Measurements from ENCODE around the gene RIBC2. TPM values are rescaled to one million over a fixed set of nuclear protein-coding genes. Genes with fewer than 3 reads are reported as not detected.

Gene RIBC2
- total and polyA plus RNA-seq, 9 of the 15 experiments (the other 6 are each of a cell fraction or from before 2014, with no cell fraction given), result not detected

DNA sequence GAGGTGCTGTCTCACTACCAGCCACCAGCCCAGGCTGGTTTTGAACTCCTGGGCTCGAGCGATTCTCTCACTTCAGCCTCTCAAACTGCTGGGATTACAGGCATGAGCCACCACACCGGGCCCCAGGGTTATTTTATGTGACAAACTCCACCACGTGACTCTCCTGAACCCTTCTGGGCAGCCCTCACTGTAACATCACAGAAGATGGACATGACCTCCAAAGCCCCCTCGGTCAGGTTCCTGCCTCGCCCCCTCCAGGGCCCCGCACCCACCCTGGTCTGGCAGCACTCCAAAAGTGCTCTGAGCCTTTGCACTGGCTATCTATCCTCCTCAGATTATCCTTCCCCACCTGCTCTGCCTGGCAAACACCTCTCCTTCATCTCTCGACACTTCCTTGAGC, 43.3 kb downstream of the RIBC2 start:
- CTCF ChIA-PET (ENCODE audit: low intra/inter-chr PET ratio), result no interaction called here
- no peak overlapping the region for H2AFZ ChIP-seq (ENCODE audit: low read depth, low read length)
- TF ChIP-seq NFIC (IDR thresholded peaks at IDR 0.05), result peak; percentile 24; the same call in 1 of the 2 replicates
- TF ChIP-seq ZFP36 (IDR thresholded peaks at IDR 0.05; ENCODE audit: low read depth, low read length, partially characterized antibody), result no peak
- ATAC-seq (no peak), FAIRE-seq (no peak), DNase-seq (ENCODE audit: extremely low read depth in 1 of 4, low spot score in 3 of 4) (no peak)
- no peaks in the 10 kb centered on the region for H4K20me1 ChIP-seq (replicated peaks; ENCODE audit: control insufficient read depth, insufficient read depth, low read length)
- peaks cover 4 to 46% of the 10 kb centered on the region in 2 experiments; a peak in 3 of 5 replicates for H3K27me3 ChIP-seq (ENCODE audit: control insufficient read depth in 2 of 2, insufficient read depth in 2 of 2, low read length in 2 of 2)
- WGBS (ENCODE audit: insufficient coverage, low coverage, missing lambda C conversion rate), result 9% methylated on average over 5 of the region's 8 CpGs
- in situ Hi-C loops (cut with MboI), result loop anchor here (10.0 kb wide), 1 partner anchor 352 kb away; no protein-coding TSS in a partner anchor
- no peak overlapping the region for H3K4me3 ChIP-seq
- intact Hi-C loops (cut with micrococcal nuclease), result no loop called here
- H3K4me1 ChIP-seq (replicated peaks in 1 of 2; ENCODE audit: control insufficient read depth in 2 of 2, insufficient read depth in 2 of 2, low read length in 2 of 2), result no peaks in the 10 kb centered on the region
- no peaks in the 10 kb centered on the region for H3K9me1 ChIP-seq (ENCODE audit: control insufficient read depth, insufficient read depth, low read length)
- no TSS peak for BruUV-seq (replicated peaks)
- no peak overlapping the region for H3K9ac ChIP-seq (ENCODE audit: insufficient read depth in 1 of 2, low read depth in 2 of 2, low read length in 2 of 2)
- H3K9me3 ChIP-seq (replicated peaks; ENCODE audit: control insufficient read depth, insufficient read depth, low read depth, low read length), result no peaks in the 10 kb centered on the region
- H3K36me3 ChIP-seq (ENCODE audit: control insufficient read depth, insufficient read depth, low read length), result no peaks in the 10 kb centered on the region
- no peak overlapping the region for H3K27ac ChIP-seq (ENCODE audit: extremely low read depth, low read depth, low read length)
- POLR2A ChIA-PET, result no interaction called here
- no peak overlapping the region for H3K4me2 ChIP-seq (ENCODE audit: insufficient read depth, low read length)
- no peaks in the 10 kb centered on the region for H3K79me2 ChIP-seq (ENCODE audit: control insufficient read depth, insufficient read depth, low read length)

DNA sequence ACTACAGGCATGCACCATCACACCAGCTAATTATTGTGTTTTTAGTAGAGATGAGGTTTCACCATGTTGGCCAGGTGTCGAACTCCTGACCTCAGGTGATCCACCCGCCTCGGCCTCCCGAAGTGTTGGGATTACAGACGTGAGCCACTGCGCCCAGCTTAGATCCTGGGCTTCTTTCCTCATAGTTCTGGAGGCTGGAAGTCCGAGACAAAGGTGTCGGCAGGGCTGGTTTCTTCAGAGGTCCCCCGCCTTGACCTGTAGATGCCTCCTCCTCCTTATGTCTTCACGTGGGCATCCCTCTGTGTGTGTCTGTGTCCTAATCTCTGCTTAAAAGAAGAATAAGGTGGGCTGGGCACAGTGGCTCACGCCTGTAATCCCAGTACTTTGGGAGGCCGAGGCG, 45.0 kb downstream of the RIBC2 start:
- H3K27ac ChIP-seq (ENCODE audit: extremely low read depth, low read depth, low read length), result no peak overlapping the region
- no peak for FAIRE-seq
- ATAC-seq, result no peak
- 0% methylated on average over 11 of the region's 13 CpGs for WGBS (ENCODE audit: insufficient coverage, low coverage, missing lambda C conversion rate)
- intact Hi-C loops (cut with micrococcal nuclease), result no loop called here
- no peak overlapping the region for H2AFZ ChIP-seq (ENCODE audit: low read depth, low read length)
- in situ Hi-C loops (cut with MboI), result loop anchor here (10.0 kb wide), 1 partner anchor 354 kb away; no protein-coding TSS in a partner anchor
- H3K4me2 ChIP-seq (ENCODE audit: insufficient read depth, low read length), result no peak overlapping the region
- POLR2A ChIA-PET, result no interaction called here
- no peak for DNase-seq (ENCODE audit: extremely low read depth in 1 of 4, low spot score in 3 of 4)
- no peak overlapping the region for H3K4me3 ChIP-seq
- TF ChIP-seq, protein P1, sequence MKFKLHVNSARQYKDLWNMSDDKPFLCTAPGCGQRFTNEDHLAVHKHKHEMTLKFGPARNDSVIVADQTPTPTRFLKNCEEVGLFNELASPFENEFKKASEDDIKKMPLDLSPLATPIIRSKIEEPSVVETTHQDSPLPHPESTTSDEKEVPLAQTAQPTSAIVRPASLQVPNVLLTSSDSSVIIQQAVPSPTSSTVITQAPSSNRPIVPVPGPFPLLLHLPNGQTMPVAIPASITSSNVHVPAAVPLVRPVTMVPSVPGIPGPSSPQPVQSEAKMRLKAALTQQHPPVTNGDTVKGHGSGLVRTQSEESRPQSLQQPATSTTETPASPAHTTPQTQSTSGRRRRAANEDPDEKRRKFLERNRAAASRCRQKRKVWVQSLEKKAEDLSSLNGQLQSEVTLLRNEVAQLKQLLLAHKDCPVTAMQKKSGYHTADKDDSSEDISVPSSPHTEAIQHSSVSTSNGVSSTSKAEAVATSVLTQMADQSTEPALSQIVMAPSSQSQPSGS (CRISPR knock-in tag; IDR thresholded peaks at IDR 0.05), result no peak
- TF ChIP-seq ZC3H8 (IDR thresholded peaks at IDR 0.05) (no peak), SREBF1 (IDR thresholded peaks at IDR 0.05; ENCODE audit: borderline replicate concordance, low read depth, low read length) (no peak), EHMT2 (IDR thresholded peaks at IDR 0.05) (no peak)
- TF ChIP-seq, protein P2, sequence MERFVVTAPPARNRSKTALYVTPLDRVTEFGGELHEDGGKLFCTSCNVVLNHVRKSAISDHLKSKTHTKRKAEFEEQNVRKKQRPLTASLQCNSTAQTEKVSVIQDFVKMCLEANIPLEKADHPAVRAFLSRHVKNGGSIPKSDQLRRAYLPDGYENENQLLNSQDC (CRISPR knock-in tag; IDR thresholded peaks at IDR 0.05), result no peak
- H3K9me3 ChIP-seq (replicated peaks; ENCODE audit: control insufficient read depth, insufficient read depth, low read depth, low read length), result no peaks in the 10 kb centered on the region
- BruUV-seq (replicated peaks), result no TSS peak
- no peaks in the 10 kb centered on the region for H3K4me1 ChIP-seq (replicated peaks in 1 of 2; ENCODE audit: control insufficient read depth in 2 of 2, insufficient read depth in 2 of 2, low read length in 2 of 2)
- no peaks in the 10 kb centered on the region for H3K36me3 ChIP-seq (ENCODE audit: control insufficient read depth, insufficient read depth, low read length)
- CTCF ChIA-PET (ENCODE audit: low intra/inter-chr PET ratio), result no interaction called here
- H3K9me1 ChIP-seq (ENCODE audit: control insufficient read depth, insufficient read depth, low read length), result no peaks in the 10 kb centered on the region
- H3K9ac ChIP-seq (ENCODE audit: insufficient read depth in 1 of 2, low read depth in 2 of 2, low read length in 2 of 2), result no peak overlapping the region
- H3K27me3 ChIP-seq (ENCODE audit: control insufficient read depth in 2 of 2, insufficient read depth in 2 of 2, low read length in 2 of 2), result peaks cover 4 to 36% of the 10 kb centered on the region in 2 experiments; a peak in 3 of 5 replicates
- H4K20me1 ChIP-seq (replicated peaks; ENCODE audit: control insufficient read depth, insufficient read depth, low read length), result no peaks in the 10 kb centered on the region
- H3K79me2 ChIP-seq (ENCODE audit: control insufficient read depth, insufficient read depth, low read length), result no peaks in the 10 kb centered on the region
